Lower leg skin (tissue), 3 donors: ENCODE results near the gene NELFCD.

Experiments
- CTCF ChIP-seq, 3 donors: fragments of 450-650 bp; IDR thresholded peaks; one replicate each; pipeline ENCODE4 v1.5.1; 2016; ENCODE audit warnings: antibody characterized with exemption in 3 of 3, mild to moderate bottlenecking in 3 of 3, moderate library complexity in 2 of 3
- POLR2A ChIP-seq, 2 donors: fragments of 450-650 bp; IDR thresholded peaks; one replicate each; pipeline ENCODE4 v1.6.1; 2016 to 2017; ENCODE audit warnings: antibody characterized with exemption in 2 of 2, mild to moderate bottlenecking in 1 of 2, moderate library complexity in 1 of 2

GRCh38 chr20:58997141-58997770 lies 16.2 kb downstream of the NELFCD start:
- no peak for TF ChIP-seq CTCF (IDR thresholded peaks at IDR 0.05)
- TF ChIP-seq POLR2A (IDR thresholded peaks at IDR 0.05) = no peak
